Stomach (tissue), 9 donors: ENCODE measurements around the gene PITPNB. TPM values are rescaled to one million over a fixed set of nuclear protein-coding genes. Genes with fewer than 3 reads are reported as not detected.

ENCODE experiments used
- DNase-seq, 2 donors: peaks; one replicate each; pipeline versions ENCODE4 v3.0.0 to v3.0.0-alpha.2; 2013 to 2019
- H3K27ac ChIP-seq, 5 donors: fragments of 200-600 bp in 4 of 5; sonication (generic) in 4 of 5; one replicate each; pipeline ENCODE4 v1.5.1; 2013 to 2019; ENCODE audit warnings: mild to moderate bottlenecking in 1 of 5, moderate library complexity in 1 of 5
- H3K27me3 ChIP-seq, 3 donors: fragments of 200-600 bp; sonication (generic); one replicate each; pipeline ENCODE4 v1.5.1; 2017 to 2019; ENCODE audit warnings: mixed run types in 1 of 3
- H3K36me3 ChIP-seq, 4 donors: fragments of 200-600 bp; sonication (generic); 1 replicate in 3 of 4; 2 replicates in 1 of 4; pipeline ENCODE4 v1.5.1; 2016 to 2019
- H3K4me1 ChIP-seq, 4 donors: fragments of 200-600 bp; sonication (generic); one replicate each; pipeline ENCODE4 v1.5.1; 2016 to 2019
- H3K4me3 ChIP-seq, 4 donors: fragments of 200-600 bp; sonication (generic) in 3 of 4; one replicate each; pipeline ENCODE4 v1.5.1; 2016 to 2019; ENCODE audit warnings: mild to moderate bottlenecking in 1 of 4
- H3K9me3 ChIP-seq, 4 donors: fragments of 200-600 bp; sonication (generic); one replicate each; pipeline ENCODE4 v1.5.1; 2016 to 2019
- EP300 ChIP-seq: sonication (generic); formaldehyde crosslinking; IDR thresholded peaks from one replicate; pipeline ENCODE4 v1.6.1; 2017; ENCODE audit warnings: antibody characterized with exemption
- POLR2A ChIP-seq, 4 donors: fragments of 450-650 bp; IDR thresholded peaks; one replicate each; pipeline ENCODE4 v1.6.1; 2016; ENCODE audit warnings: antibody characterized with exemption in 4 of 4, control low read depth in 2 of 4, mild to moderate bottlenecking in 1 of 4, moderate library complexity in 1 of 4
- POLR2AphosphoS5 ChIP-seq, 3 donors: sonication (generic); formaldehyde crosslinking; IDR thresholded peaks; one replicate each; pipeline ENCODE4 v1.6.1; 2016; ENCODE audit warnings: antibody characterized with exemption in 3 of 3
- WGBS, 5 donors: extraction: QIAGEN DNeasy Blood & Tissue Kit in 3 of 5; methylation state at CpG; one replicate each; pipeline versions ENCODE4 v1.1.5 to v1.1.7; 2013 to 2018; 5-methylcytosine and 5-hydroxymethylcytosine counted together
- intact Hi-C: fragments of 100-400 bp; cut with DNase I; formaldehyde crosslinking; loops from one replicate; pipeline ENCODE4 v1.15.1; 2023; ENCODE audit warnings: low total_unique reads
- polyA plus RNA-seq, 3 donors: library from polyadenylated mRNA; stranded (reverse); fragments of 200-250 nt; gene quantifications; one replicate each; pipeline ENCODE4 v1.2.3, GENCODE V29; 2013
- total RNA-seq, 5 donors: library from RNA; depleted of rRNA; stranded (reverse); fragments of >200 nt; gene quantifications; one replicate each; pipeline versions ENCODE4 v1.1.0 to v1.2.3, GENCODE V29; 2014 to 2016
- TF ChIP-seq, protein P1 (sequence below), 7 experiments: fragments of 450-650 bp in 4 of 7; fragments of 200-600 bp in 3 of 7; sonication (generic) in 3 of 7; IDR thresholded peaks; one replicate each; pipeline ENCODE4 v1.5.1; 2016 to 2019; ENCODE audit warnings: antibody characterized with exemption in 7 of 7, control low read depth in 2 of 7, mild to moderate bottlenecking in 1 of 7
- donor health status: healthy with polysubstance abuse.
- donor health status: Bipolar disorder and iron deficiency.
- donor health status: healthy.

Gene PITPNB
- total and polyA plus RNA-seq, 8 donors = 6.7 to 91.6 (median 29.9) TPM

DNA sequence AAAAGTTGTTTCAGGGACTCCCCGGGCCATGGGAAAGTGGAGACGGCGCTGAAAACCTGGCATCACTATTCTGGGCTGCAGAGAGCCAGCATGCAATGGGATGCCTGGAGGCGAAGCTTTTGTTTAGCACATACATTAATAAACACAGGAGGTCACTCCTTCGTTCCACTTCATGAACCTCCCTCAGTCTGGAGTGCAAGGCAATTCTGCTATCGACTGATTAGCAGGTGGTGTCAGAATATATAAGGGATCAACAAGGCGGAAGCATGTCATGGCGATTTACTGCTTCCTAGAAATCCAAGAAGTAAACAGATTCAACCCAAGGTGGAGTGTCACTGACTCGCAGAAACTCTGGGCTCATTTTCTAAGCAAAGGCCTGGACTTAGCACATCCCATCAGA lies 72.1 kb downstream of the PITPNB start:
- Histone ChIP-seq H3K36me3 (peaks cover 4 to 56% (median 45%) of the 10 kb centered on the region in 4 donors), H3K4me3 (no peak overlapping the region), H3K27me3 (no peaks in the 10 kb centered on the region), H3K9me3 (no peaks in the 10 kb centered on the region), H3K4me1 (peaks cover 0 to 34% (median 21%) of the 10 kb centered on the region in 4 donors), H3K27ac (no peak overlapping the region)
- intact Hi-C loops = no loop called here
- 82 to 93% (median 92%) methylated on average over 9 of the region's 9 CpGs for WGBS, 5 donors
- no peak for DNase-seq
- TF ChIP-seq POLR2AphosphoS5 (IDR thresholded peaks at IDR 0.05) = no peak
- TF ChIP-seq, protein P1, sequence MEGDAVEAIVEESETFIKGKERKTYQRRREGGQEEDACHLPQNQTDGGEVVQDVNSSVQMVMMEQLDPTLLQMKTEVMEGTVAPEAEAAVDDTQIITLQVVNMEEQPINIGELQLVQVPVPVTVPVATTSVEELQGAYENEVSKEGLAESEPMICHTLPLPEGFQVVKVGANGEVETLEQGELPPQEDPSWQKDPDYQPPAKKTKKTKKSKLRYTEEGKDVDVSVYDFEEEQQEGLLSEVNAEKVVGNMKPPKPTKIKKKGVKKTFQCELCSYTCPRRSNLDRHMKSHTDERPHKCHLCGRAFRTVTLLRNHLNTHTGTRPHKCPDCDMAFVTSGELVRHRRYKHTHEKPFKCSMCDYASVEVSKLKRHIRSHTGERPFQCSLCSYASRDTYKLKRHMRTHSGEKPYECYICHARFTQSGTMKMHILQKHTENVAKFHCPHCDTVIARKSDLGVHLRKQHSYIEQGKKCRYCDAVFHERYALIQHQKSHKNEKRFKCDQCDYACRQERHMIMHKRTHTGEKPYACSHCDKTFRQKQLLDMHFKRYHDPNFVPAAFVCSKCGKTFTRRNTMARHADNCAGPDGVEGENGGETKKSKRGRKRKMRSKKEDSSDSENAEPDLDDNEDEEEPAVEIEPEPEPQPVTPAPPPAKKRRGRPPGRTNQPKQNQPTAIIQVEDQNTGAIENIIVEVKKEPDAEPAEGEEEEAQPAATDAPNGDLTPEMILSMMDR (IDR thresholded peaks at IDR 0.05) = no peak
- no peak for TF ChIP-seq POLR2A (IDR thresholded peaks at IDR 0.05)
- TF ChIP-seq EP300 = no peak

DNA sequence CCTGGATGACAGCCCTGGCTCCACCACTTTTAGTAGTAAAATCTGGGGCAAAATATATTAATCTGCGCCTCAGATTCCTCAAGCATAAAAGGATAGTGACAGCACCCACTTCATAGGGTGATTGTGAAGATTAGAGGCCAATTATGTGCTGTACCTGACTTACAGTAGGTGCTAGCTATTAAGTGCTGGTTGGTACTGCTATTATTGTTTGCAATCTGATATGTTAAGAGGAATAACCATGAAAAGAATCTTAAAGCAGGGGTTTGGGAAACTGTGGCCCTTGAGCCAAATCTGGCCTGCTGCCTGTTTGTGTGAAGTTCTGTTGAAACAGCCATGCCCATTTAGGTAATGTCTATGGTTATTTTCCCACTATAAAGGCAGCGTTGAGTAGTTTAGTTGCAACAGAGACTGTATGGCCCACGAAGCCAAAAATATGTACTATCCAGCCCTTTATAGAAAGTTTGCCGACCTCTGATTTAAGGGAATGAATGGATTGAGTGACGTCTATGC lies 72.8 kb downstream of the PITPNB start:
- no peaks in the 10 kb centered on the region for H3K9me3 ChIP-seq

DNA sequence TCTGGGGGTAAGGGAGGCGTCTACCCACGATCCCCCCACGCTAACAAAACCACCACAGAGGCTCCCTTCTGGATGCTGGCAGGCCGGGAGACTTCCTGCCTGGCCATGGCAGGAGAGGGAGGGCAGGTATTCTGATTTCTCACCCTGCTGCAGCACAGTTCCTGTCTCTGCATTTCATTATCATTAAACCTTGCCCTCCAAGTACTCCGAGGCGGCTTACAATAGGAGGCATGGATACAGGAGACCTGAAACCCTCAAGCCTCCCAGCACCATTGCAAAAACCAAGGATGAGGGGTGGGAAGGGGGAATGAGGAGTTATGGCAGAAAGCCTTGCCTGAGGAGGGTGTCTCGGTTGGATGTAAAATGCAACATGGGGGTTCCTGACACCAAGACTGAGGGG lies 73.4 kb downstream of the PITPNB start:
- intact Hi-C loops = no loop called here
- Histone ChIP-seq H3K36me3 (peaks cover 4 to 48% (median 35%) of the 10 kb centered on the region in 4 donors), H3K27me3 (no peaks in the 10 kb centered on the region), H3K4me3 (no peak overlapping the region), H3K27ac (no peak overlapping the region), H3K4me1 (peaks cover 0 to 33% (median 21%) of the 10 kb centered on the region in 4 donors), H3K9me3 (no peaks in the 10 kb centered on the region)
- WGBS, 5 donors = 83 to 94% (median 85%) methylated on average over 7 of the region's 7 CpGs
- DNase-seq = no peak
- TF ChIP-seq, protein P1 (IDR thresholded peaks at IDR 0.05) = no peak
- TF ChIP-seq EP300 (no peak), POLR2A (IDR thresholded peaks at IDR 0.05) (no peak), POLR2AphosphoS5 (IDR thresholded peaks at IDR 0.05) (no peak)

More for the DNA sequence above, 72.8 kb downstream of the PITPNB start:
- intact Hi-C loops = no loop called here
- Histone ChIP-seq H3K4me1 (peaks cover 0 to 35% (median 21%) of the 10 kb centered on the region in 4 donors), H3K27me3 (no peaks in the 10 kb centered on the region), H3K27ac (no peak overlapping the region), H3K36me3 (peaks cover 4 to 54% (median 39%) of the 10 kb centered on the region in 4 donors), H3K4me3 (no peak overlapping the region)
- no peak for DNase-seq
- WGBS, 5 donors = 75 to 94% (median 87%) methylated on average over 5 of the region's 5 CpGs
- TF ChIP-seq POLR2A (IDR thresholded peaks at IDR 0.05) (no peak), POLR2AphosphoS5 (IDR thresholded peaks at IDR 0.05) (no peak), EP300 (no peak)
- TF ChIP-seq, protein P1 (IDR thresholded peaks at IDR 0.05) = no peak

DNA sequence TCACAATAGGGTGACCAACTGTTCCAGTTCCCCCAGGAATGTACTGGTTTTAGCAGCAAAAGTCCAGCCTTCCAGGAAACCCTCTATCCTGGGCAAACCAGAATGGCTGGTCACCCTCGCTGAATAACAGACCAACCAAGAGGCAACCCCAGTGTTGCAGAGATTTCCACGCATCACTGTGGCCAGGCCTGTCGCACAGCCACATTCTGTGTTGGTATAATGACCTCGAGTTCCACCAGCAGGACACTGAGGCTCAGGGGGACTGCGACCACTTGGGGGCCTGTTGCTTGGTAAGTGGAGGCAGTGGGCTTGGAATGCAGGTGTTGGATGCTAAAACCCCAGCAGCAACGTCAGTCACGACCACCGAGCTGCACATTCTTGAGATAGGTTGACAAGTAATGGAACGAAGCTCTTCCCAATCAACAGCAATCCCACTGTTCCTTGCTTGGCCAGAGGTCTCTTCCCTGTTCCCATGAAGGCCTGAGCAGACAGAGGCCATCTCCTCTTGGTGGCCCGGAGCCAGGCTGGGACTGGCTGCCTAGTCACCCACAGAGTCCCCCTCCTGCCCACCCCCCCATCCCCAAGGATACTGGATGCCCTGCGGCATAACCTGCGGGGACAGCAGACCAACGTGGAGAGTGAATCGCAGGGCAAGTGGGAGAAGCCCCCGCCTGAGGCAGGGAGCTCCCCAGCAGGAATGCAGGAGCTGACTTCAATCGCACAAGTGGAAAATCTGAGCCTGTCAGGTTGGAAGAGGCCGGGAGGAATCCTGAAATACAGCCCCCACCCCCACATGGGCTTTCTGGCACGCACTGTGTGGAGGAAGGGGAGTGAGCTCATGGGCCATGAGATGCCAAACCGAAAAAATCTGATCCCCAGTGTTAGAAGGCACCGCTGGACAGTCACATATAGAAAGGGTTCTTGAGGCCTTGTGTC lies 74.1 kb downstream of the PITPNB start:
- WGBS, 5 donors = 80 to 93% (median 90%) methylated on average over 17 to 20 of the region's 20 CpGs
- no peak overlapping the region for H3K4me3 ChIP-seq
- H3K36me3 ChIP-seq = peaks cover 2 to 45% (median 31%) of the 10 kb centered on the region in 4 donors
- DNase-seq = peak in 1 of 2 donors; percentile 67
- no peaks in the 10 kb centered on the region for H3K27me3 ChIP-seq
- H3K4me1 ChIP-seq = peaks cover 0 to 26% (median 14%) of the 10 kb centered on the region in 4 donors
- TF ChIP-seq EP300 (no peak), POLR2A (IDR thresholded peaks at IDR 0.05) (no peak), POLR2AphosphoS5 (IDR thresholded peaks at IDR 0.05) (no peak)
- TF ChIP-seq, protein P1 (IDR thresholded peaks at IDR 0.05) = no peak
- H3K9me3 ChIP-seq = no peaks in the 10 kb centered on the region
- intact Hi-C loops = no loop called here
- no peak overlapping the region for H3K27ac ChIP-seq
